Adipocyte (in vitro differentiated cells): ENCODE results near the gene E2F2.

Experiments
- DNase-seq: peaks from one replicate; pipeline ENCODE4 v3.0.0-alpha.2; 2015; ENCODE audit warnings: low read depth
- H3K27me3 ChIP-seq: replicated peaks from 2 replicates; pipeline ENCODE4 v1.7.0; 2013; ENCODE audit warnings: mild to moderate bottlenecking, low read length, moderate library complexity; ENCODE audit not compliant: control insufficient read depth, insufficient read depth
- H3K36me3 ChIP-seq: 2 replicates; pipeline ENCODE4 v1.7.0; 2013; ENCODE audit warnings: low read length, mild to moderate bottlenecking, moderate library complexity; ENCODE audit not compliant: control insufficient read depth, insufficient read depth, severe bottlenecking
- H3K4me1 ChIP-seq: 2 replicates; pipeline ENCODE4 v1.7.0; 2013; ENCODE audit warnings: mild to moderate bottlenecking, low read length, moderate library complexity; ENCODE audit not compliant: control insufficient read depth, insufficient read depth
- H3K4me3 ChIP-seq: 2 replicates; pipeline ENCODE4 v1.7.0; 2013; ENCODE audit warnings: mild to moderate bottlenecking, low read length, moderate library complexity
- H3K9ac ChIP-seq: 2 replicates; pipeline ENCODE4 v1.7.0; 2013; ENCODE audit warnings: mild to moderate bottlenecking, low read length, moderate library complexity
- H3K9me3 ChIP-seq: 2 replicates; pipeline ENCODE4 v1.7.0; 2013; ENCODE audit warnings: mild to moderate bottlenecking, low read length, moderate library complexity; ENCODE audit not compliant: control insufficient read depth

Gene E2F2

GRCh38 chr1:23527900-23528249, 3.2 kb downstream of the E2F2 start:
- Histone ChIP-seq H3K9me3 (no peaks in the 10 kb centered on the region), H3K4me3 (no peak overlapping the region), H3K36me3 (no peaks in the 10 kb centered on the region), H3K4me1 (peaks cover 21% of the 10 kb centered on the region), H3K9ac (no peak overlapping the region), H3K27me3 (peaks cover 11% of the 10 kb centered on the region)
- DNase-seq = no peak

- Histone ChIP-seq H3K9ac (no peak overlapping the region), H3K4me1 (peaks cover 21% of the 10 kb centered on the region), H3K9me3 (no peaks in the 10 kb centered on the region), H3K27me3 (peaks cover 11% of the 10 kb centered on the region), H3K4me3 (no peak overlapping the region), H3K36me3 (no peaks in the 10 kb centered on the region)
- DNase-seq = no peak
Measured at GRCh38 chr1:23527366-23527765, 3.7 kb downstream of the E2F2 start.

GRCh38 chr1:23526329-23527041, 4.5 kb downstream of the E2F2 start:
- Histone ChIP-seq H3K36me3 (no peaks in the 10 kb centered on the region), H3K4me1 (peaks cover 18% of the 10 kb centered on the region), H3K9me3 (no peaks in the 10 kb centered on the region), H3K27me3 (peaks cover 11% of the 10 kb centered on the region), H3K4me3 (no peak overlapping the region), H3K9ac (no peak overlapping the region)
- no peak for DNase-seq

GRCh38 chr1:23525558-23526250, 5.3 kb downstream of the E2F2 start:
- no peak for DNase-seq
- no peaks in the 10 kb centered on the region for H3K36me3 ChIP-seq

GRCh38 chr1:23524716-23525401, 6.2 kb downstream of the E2F2 start:
- Histone ChIP-seq H3K36me3 (no peaks in the 10 kb centered on the region), H3K9ac (no peak overlapping the region), H3K4me1 (peaks cover 9% of the 10 kb centered on the region), H3K27me3 (peaks cover 3% of the 10 kb centered on the region), H3K9me3 (no peaks in the 10 kb centered on the region), H3K4me3 (no peak overlapping the region)
- no peak for DNase-seq

More at GRCh38 chr1:23525558-23526250, 5.3 kb downstream of the E2F2 start:
- H3K4me3 ChIP-seq = no peak overlapping the region
- H3K9me3 ChIP-seq = no peaks in the 10 kb centered on the region
- no peak overlapping the region for H3K9ac ChIP-seq
- H3K4me1 ChIP-seq = peaks cover 12% of the 10 kb centered on the region
- peaks cover 11% of the 10 kb centered on the region for H3K27me3 ChIP-seq

GRCh38 chr1:23524163-23524562, 6.9 kb downstream of the E2F2 start:
- no peaks in the 10 kb centered on the region for H3K9me3 ChIP-seq
- H3K27me3 ChIP-seq = no peaks in the 10 kb centered on the region
- H3K4me3 ChIP-seq = no peak overlapping the region
- H3K36me3 ChIP-seq = no peaks in the 10 kb centered on the region
- no peak for DNase-seq
- H3K9ac ChIP-seq = no peak overlapping the region
- H3K4me1 ChIP-seq = peaks cover 9% of the 10 kb centered on the region

- no peaks in the 10 kb centered on the region for H3K4me1 ChIP-seq
- no peak overlapping the region for H3K9ac ChIP-seq
- H3K27me3 ChIP-seq = no peaks in the 10 kb centered on the region
- no peak overlapping the region for H3K4me3 ChIP-seq
- H3K9me3 ChIP-seq = no peaks in the 10 kb centered on the region
- DNase-seq = no peak
- H3K36me3 ChIP-seq = no peaks in the 10 kb centered on the region
Measured at GRCh38 chr1:23522244-23522982, 8.6 kb downstream of the E2F2 start.

- H3K36me3 ChIP-seq = no peaks in the 10 kb centered on the region
- H3K27me3 ChIP-seq = no peaks in the 10 kb centered on the region
- H3K9me3 ChIP-seq = no peaks in the 10 kb centered on the region
- H3K4me3 ChIP-seq = no peak overlapping the region
- no peak for DNase-seq
- H3K4me1 ChIP-seq = no peaks in the 10 kb centered on the region
- H3K9ac ChIP-seq = no peak overlapping the region
Measured at GRCh38 chr1:23521588-23521987, 9.4 kb downstream of the E2F2 start.

GRCh38 chr1:23517581-23517980, 13.5 kb downstream of the E2F2 start:
- H3K4me1 ChIP-seq = no peaks in the 10 kb centered on the region
- H3K9ac ChIP-seq = no peak overlapping the region
- H3K9me3 ChIP-seq = no peaks in the 10 kb centered on the region
- DNase-seq = no peak
- no peaks in the 10 kb centered on the region for H3K36me3 ChIP-seq
- H3K4me3 ChIP-seq = no peak overlapping the region
- H3K27me3 ChIP-seq = no peaks in the 10 kb centered on the region

- Histone ChIP-seq H3K9ac (no peak overlapping the region), H3K9me3 (no peaks in the 10 kb centered on the region), H3K4me3 (no peak overlapping the region), H3K4me1 (no peaks in the 10 kb centered on the region), H3K27me3 (no peaks in the 10 kb centered on the region), H3K36me3 (no peaks in the 10 kb centered on the region)
- no peak for DNase-seq
Measured at GRCh38 chr1:23515905-23516304, 15.1 kb downstream of the E2F2 start.

- no peaks in the 10 kb centered on the region for H3K36me3 ChIP-seq
- no peaks in the 10 kb centered on the region for H3K27me3 ChIP-seq
- H3K4me3 ChIP-seq = no peak overlapping the region
- H3K4me1 ChIP-seq = no peaks in the 10 kb centered on the region
- H3K9ac ChIP-seq = no peak overlapping the region
- H3K9me3 ChIP-seq = no peaks in the 10 kb centered on the region
- no peak for DNase-seq
Measured at GRCh38 chr1:23514111-23514679, 16.8 kb downstream of the E2F2 start.
